ENCODE data around the gene CA5A. TPM values are rescaled to one million over a fixed set of nuclear protein-coding genes. Genes with fewer than 3 reads are reported as not detected.

CA5A gene
- total and polyA plus RNA-seq, 2 of the 13 experiments (the other 11 are each of a cell fraction or from before 2014, with no cell fraction given): 66.8 to 106 TPM

GRCh38 chr16:87950765-87951551 is 14.6 kb upstream of the CA5A start, which contains the start of gene BANP (continued):
- TF ChIP-seq ZNF816 (CRISPR knock-in tag; IDR thresholded peaks at IDR 0.05; ENCODE audit: borderline replicate concordance): no peak
- TF ChIP-seq ZSCAN30 (CRISPR knock-in tag; IDR thresholded peaks at IDR 0.05): no peak
- peak; percentile 70; the same call in 1 of the 2 replicates for TF ChIP-seq GZF1 (CRISPR knock-in tag; IDR thresholded peaks at IDR 0.05)
- peak; percentile 56 for TF ChIP-seq RAD21 (CRISPR knock-in tag; IDR thresholded peaks at IDR 0.05)
- peak; percentile 67; the same call in 1 of the 2 replicates for TF ChIP-seq JUN (CRISPR knock-in tag; IDR thresholded peaks at IDR 0.05)
- TF ChIP-seq JUND (CRISPR knock-in tag; IDR thresholded peaks at IDR 0.05): peak; percentile 57; the same call in 1 of the 2 replicates
- TF ChIP-seq NFRKB (IDR thresholded peaks at IDR 0.05): no peak
- peak; percentile 85; the same call in 1 of the 2 replicates for TF ChIP-seq ZNF251 (CRISPR knock-in tag; IDR thresholded peaks at IDR 0.05)
- TF ChIP-seq HCFC1 (IDR thresholded peaks at IDR 0.05; ENCODE audit: low read depth, low read length): peak; percentile 100
- TF ChIP-seq, protein P1, sequence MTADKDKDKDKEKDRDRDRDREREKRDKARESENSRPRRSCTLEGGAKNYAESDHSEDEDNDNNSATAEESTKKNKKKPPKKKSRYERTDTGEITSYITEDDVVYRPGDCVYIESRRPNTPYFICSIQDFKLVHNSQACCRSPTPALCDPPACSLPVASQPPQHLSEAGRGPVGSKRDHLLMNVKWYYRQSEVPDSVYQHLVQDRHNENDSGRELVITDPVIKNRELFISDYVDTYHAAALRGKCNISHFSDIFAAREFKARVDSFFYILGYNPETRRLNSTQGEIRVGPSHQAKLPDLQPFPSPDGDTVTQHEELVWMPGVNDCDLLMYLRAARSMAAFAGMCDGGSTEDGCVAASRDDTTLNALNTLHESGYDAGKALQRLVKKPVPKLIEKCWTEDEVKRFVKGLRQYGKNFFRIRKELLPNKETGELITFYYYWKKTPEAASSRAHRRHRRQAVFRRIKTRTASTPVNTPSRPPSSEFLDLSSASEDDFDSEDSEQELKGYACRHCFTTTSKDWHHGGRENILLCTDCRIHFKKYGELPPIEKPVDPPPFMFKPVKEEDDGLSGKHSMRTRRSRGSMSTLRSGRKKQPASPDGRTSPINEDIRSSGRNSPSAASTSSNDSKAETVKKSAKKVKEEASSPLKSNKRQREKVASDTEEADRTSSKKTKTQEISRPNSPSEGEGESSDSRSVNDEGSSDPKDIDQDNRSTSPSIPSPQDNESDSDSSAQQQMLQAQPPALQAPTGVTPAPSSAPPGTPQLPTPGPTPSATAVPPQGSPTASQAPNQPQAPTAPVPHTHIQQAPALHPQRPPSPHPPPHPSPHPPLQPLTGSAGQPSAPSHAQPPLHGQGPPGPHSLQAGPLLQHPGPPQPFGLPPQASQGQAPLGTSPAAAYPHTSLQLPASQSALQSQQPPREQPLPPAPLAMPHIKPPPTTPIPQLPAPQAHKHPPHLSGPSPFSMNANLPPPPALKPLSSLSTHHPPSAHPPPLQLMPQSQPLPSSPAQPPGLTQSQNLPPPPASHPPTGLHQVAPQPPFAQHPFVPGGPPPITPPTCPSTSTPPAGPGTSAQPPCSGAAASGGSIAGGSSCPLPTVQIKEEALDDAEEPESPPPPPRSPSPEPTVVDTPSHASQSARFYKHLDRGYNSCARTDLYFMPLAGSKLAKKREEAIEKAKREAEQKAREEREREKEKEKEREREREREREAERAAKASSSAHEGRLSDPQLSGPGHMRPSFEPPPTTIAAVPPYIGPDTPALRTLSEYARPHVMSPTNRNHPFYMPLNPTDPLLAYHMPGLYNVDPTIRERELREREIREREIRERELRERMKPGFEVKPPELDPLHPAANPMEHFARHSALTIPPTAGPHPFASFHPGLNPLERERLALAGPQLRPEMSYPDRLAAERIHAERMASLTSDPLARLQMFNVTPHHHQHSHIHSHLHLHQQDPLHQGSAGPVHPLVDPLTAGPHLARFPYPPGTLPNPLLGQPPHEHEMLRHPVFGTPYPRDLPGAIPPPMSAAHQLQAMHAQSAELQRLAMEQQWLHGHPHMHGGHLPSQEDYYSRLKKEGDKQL (CRISPR knock-in tag; IDR thresholded peaks at IDR 0.05; ENCODE audit: low read depth): no peak; the same call in 1 of the 2 replicates
- TF ChIP-seq, protein P2, sequence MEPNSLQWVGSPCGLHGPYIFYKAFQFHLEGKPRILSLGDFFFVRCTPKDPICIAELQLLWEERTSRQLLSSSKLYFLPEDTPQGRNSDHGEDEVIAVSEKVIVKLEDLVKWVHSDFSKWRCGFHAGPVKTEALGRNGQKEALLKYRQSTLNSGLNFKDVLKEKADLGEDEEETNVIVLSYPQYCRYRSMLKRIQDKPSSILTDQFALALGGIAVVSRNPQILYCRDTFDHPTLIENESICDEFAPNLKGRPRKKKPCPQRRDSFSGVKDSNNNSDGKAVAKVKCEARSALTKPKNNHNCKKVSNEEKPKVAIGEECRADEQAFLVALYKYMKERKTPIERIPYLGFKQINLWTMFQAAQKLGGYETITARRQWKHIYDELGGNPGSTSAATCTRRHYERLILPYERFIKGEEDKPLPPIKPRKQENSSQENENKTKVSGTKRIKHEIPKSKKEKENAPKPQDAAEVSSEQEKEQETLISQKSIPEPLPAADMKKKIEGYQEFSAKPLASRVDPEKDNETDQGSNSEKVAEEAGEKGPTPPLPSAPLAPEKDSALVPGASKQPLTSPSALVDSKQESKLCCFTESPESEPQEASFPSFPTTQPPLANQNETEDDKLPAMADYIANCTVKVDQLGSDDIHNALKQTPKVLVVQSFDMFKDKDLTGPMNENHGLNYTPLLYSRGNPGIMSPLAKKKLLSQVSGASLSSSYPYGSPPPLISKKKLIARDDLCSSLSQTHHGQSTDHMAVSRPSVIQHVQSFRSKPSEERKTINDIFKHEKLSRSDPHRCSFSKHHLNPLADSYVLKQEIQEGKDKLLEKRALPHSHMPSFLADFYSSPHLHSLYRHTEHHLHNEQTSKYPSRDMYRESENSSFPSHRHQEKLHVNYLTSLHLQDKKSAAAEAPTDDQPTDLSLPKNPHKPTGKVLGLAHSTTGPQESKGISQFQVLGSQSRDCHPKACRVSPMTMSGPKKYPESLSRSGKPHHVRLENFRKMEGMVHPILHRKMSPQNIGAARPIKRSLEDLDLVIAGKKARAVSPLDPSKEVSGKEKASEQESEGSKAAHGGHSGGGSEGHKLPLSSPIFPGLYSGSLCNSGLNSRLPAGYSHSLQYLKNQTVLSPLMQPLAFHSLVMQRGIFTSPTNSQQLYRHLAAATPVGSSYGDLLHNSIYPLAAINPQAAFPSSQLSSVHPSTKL (CRISPR knock-in tag; IDR thresholded peaks at IDR 0.05): peak; percentile 44; the same call in 1 of the 2 replicates
- peak; percentile 64; the same call in 1 of the 2 replicates for TF ChIP-seq NCOR1 (IDR thresholded peaks at IDR 0.05; ENCODE audit: borderline replicate concordance, low read length)
- TF ChIP-seq CC2D1A (CRISPR knock-in tag; IDR thresholded peaks at IDR 0.05): no peak
- no peak for TF ChIP-seq ZNF30 (CRISPR knock-in tag; IDR thresholded peaks at IDR 0.05)
- TF ChIP-seq ZNF839 (CRISPR knock-in tag; IDR thresholded peaks at IDR 0.05; ENCODE audit: borderline replicate concordance): peak; percentile 100
- peak; percentile 83 for TF ChIP-seq MED1 (CRISPR knock-in tag; IDR thresholded peaks at IDR 0.05)
- no peak for TF ChIP-seq CCAR2 (optimal IDR thresholded peaks at IDR 0.05; ENCODE audit: low read depth, low read length)
- TF ChIP-seq CAMTA2 (CRISPR knock-in tag; IDR thresholded peaks at IDR 0.05; ENCODE audit: borderline replicate concordance): no peak
- TF ChIP-seq TCF7L2 (IDR thresholded peaks at IDR 0.05; ENCODE audit: low read depth, low read length): no peak
- TF ChIP-seq SMC3 (IDR thresholded peaks at IDR 0.05; ENCODE audit: low read length): no peak
- TF ChIP-seq ERF (CRISPR knock-in tag; IDR thresholded peaks at IDR 0.05): peak; percentile 78; the same call in 1 of the 2 replicates
